GM12874 (cell line): ENCODE results near the gene TRABD2B.

Experiments used
- CTCF ChIP-seq: IDR thresholded peaks from 2 replicates; pipeline ENCODE4 v1.5.1; 2011; ENCODE audit warnings: low read depth, mild to moderate bottlenecking, control low read depth, low read length, moderate library complexity; ENCODE audit not compliant: insufficient read depth

The TRABD2B gene

GRCh38 chr1:47769295-47769694, 227.9 kb downstream of the TRABD2B start:
- TF ChIP-seq CTCF = no peak

- no peak for TF ChIP-seq CTCF
Observed at GRCh38 chr1:47767741-47768100, 229.5 kb downstream of the TRABD2B start.

- no peak for TF ChIP-seq CTCF
Observed at GRCh38 chr1:47766832-47767740, 230.1 kb downstream of the TRABD2B start.

GRCh38 chr1:47765742-47766485, 231.3 kb downstream of the TRABD2B start:
- no peak for TF ChIP-seq CTCF

GRCh38 chr1:47765236-47765635, 231.9 kb downstream of the TRABD2B start:
- TF ChIP-seq CTCF = no peak

- no peak for TF ChIP-seq CTCF
Observed at GRCh38 chr1:47764461-47765046, 232.6 kb downstream of the TRABD2B start.

GRCh38 chr1:47763591-47764171, 233.5 kb downstream of the TRABD2B start:
- no peak for TF ChIP-seq CTCF
